HG03159 (cell line): Measurements from ENCODE around the gene PTPRD.

Source experiments
- ATAC-seq: cut with Tn5 transposase; IDR thresholded peaks from one replicate; pipeline ENCODE4 v1.9.1; 2021; ENCODE audit warnings: mild to moderate bottlenecking, moderate library complexity; ENCODE audit not compliant: unreplicated experiment

PTPRD gene

DNA sequence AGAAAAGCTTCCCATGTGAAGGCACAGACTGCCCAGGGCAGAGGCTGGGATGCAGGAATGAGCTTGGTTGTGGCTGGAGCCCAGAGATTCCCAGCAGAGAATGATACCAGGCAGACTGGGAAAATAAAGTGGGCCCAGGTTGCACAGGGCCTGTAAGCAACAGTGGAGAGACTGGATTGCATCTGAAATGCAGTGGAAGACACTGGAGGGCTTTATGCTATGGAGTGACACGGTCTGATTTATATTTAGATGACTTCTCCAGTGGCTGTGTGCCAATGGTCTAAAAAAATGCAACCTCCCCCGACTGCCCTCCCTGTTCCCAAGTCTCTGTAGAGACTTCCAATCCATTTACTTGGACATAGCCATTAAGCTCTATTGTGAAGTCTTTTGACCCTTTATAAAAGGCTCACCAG lies 1862.2 kb downstream of the PTPRD start:
- ATAC-seq: no peak

DNA sequence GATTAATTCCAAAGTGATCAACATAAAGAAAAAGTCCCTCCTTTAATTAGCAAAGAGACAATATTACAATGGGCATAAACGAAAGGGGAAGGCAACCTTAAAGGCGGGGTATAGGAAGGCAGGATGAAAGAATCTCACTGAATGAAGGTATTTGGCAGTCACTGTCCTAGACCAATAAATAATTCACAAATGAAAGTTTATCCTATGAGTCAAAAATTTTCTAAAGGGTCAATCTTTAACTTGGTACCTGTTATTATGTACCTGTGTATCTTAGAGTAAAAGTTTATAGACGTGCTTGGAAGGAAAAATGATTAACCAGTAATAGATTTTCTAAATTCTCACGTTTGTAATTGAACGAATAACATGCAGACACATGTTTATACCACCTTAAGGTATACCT lies 1867.5 kb downstream of the PTPRD start:
- no peak for ATAC-seq

GRCh38 chr9:8738945-8739344 lies 1873.9 kb downstream of the PTPRD start:
- ATAC-seq: no peak

GRCh38 chr9:8736805-8737204 lies 1876.0 kb downstream of the PTPRD start:
- ATAC-seq: no peak

GRCh38 chr9:8734760-8735159 lies 1878.0 kb downstream of the PTPRD start:
- ATAC-seq: no peak

DNA sequence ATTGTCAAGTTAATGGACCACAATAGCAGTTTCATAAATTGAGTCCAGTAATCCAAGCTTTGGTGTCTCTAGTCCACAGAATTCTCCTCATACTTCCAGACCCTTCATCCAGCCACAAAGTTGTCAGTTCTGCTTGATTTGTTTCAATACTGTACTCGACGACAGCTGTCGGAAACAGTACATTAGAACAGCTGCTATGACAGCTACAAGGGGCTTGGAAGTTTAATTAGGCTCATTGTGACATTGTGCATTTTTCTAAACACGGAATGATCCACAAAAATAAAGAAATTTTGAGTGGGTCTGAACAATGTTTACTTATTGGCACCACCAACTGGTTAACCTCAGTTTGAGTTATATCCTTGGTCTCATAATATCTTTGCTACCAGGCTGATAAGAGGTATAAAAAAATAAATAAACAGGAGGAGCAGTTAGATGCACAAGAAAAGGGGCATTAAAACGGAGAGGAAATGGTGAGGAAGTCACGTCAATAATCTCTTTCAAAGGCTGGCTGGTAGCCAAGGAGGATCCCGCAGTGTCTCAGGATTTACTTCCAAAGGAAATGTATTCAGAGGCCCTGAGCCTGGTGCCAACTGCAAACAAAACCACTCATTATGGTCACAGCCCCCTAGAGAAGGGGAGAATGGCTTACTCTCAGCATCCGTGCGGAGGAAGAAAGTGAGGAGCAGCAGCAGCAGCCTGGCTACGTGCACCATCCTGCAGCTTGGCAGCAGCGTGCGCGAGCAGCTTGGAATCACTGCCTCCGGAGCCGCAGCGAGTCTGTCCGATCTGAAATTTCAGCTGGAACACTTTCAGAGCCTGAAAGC lies 1879.5 kb downstream of the PTPRD start:
- ATAC-seq: no peak

DNA sequence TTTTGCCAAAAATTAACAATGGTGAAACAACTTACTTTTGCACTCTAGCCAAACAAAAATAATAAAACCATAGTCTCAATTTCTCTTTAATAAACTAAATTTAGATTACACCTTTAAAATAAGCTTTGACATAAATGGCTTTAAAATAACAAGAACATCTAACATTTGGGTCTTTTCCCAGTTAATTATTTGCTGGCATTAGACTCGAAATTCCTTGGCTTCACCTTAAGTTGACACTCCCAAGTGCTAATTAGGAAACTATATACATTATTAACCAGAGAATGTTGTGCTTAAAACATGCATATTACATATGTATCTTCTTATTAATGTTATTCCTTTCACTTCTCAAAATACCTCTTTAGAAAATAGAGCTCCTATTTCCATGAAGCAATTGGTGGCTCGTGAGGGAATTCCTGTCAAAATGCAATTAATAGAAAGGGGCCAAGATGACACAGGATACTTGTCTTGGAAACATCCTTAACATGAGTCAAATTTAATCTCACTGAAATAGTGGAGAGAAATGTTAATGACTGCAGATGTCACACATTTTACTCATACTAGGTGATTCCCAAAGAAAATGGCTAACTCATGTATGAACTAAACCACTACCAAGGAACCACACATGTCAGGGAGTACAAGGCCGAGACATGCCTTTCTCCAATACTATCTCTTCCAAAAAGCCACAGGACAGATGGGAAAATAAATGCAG lies 1880.3 kb downstream of the PTPRD start:
- ATAC-seq: no peak

GRCh38 chr9:8730618-8731017 lies 1882.2 kb downstream of the PTPRD start:
- ATAC-seq: no peak

DNA sequence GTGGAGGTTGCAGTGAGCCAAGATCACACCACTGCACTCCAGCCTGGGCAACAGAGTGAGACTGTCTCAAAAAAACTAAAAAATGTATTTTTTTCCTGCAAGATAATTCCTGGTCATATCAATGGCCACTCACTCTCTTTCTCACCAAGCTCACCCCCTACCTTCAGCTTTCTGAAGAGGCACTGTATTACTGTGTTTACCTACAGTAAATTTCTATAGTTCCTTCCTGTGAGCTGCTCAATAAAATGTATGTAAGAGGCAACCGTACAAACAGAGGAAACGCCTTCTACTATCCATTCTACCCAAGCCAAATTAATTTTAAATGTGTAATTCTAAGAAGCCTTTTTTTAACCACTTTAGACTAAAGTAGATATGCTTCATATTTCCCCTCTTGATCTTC lies 1883.9 kb downstream of the PTPRD start:
- no peak for ATAC-seq

GRCh38 chr9:8727191-8727590 lies 1885.6 kb downstream of the PTPRD start:
- no peak for ATAC-seq

DNA sequence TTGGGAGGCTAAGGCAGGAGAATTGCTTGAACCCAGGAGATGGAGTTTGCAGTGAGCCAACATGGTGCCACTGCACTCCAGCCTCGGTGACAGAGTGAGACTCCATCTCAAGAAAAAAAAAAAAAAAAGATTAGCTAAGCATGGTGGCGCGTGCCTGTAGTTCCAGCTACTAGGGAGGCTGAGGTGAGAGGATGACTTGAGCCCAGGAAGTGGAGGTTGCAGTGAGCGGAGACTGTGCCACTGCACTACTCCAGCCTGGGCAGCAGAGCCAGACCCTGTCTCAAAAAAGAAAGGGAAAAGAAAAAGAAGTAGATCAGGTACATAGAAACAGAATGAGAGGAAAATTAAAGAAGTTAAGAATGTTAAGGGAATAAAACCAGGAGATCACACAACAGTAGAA lies 1886.1 kb downstream of the PTPRD start:
- ATAC-seq: no peak

GRCh38 chr9:8725635-8726034 lies 1887.2 kb downstream of the PTPRD start:
- ATAC-seq: no peak

DNA sequence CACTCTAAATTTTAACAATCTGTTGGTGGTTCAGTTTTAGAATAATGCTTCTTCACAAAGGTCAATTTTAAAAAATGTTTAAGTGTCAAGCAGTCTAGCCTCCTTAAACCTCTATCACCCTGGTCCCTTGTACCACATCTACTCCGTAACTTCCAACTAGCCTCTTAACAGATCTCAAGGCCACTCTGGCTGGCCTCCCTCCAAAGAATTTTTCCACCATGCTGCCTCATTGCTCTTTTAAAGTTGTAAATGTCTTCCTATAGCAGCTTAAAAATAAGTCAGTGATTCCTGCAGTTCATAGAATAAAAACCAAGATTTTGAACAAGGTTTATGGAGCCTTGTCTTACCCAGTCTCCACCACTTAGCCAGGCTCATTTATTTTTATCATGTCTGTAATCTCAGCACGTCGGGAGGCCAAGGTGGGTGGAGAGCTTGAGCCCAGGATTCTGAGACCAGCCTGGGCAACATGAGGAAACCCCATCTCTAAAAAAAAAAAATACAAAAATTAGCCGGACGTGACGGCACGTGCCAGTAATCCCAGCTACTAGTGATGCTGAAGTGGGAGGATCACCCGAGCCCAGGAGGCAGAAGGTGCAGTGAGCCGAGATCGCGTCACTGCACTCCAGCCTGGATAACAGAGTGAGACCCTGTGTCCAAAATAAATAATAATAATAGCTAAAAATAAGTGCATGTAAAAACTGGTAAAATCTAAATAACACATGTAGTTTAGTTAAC lies 1888.4 kb downstream of the PTPRD start:
- ATAC-seq: no peak

- no peak for ATAC-seq
Measured at GRCh38 chr9:8723195-8723594, 1889.6 kb downstream of the PTPRD start.

- no peak for ATAC-seq
Measured at GRCh38 chr9:8719833-8720486, 1892.8 kb downstream of the PTPRD start.

DNA sequence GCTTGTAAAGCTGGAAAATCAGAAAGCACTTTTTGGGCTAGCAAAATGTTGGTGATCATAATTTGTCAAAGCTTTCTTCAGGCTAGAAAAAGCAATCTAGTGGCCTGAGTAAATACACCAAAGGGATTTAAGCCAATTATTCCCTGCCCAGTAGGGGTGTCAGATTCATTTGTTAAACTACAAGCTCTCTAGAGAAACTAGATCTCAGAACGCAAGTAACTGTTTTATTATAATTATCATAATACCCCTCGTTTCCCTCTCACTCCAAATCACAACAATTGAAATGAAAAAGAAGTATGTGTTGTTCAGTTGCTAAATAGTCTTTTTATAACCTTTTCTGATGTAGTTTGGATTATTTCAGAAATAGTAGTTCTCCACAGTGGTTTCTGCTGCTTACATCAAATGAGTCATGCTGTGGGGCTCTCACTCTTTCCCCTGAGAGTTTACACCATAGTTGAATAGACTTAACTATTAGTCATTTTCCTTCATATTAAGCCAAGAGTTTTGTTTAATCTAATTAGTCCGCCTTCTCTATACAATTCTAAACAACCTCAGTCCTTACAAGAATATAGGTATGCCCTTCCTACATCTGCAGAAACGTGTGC lies 1894.6 kb downstream of the PTPRD start:
- ATAC-seq: no peak

DNA sequence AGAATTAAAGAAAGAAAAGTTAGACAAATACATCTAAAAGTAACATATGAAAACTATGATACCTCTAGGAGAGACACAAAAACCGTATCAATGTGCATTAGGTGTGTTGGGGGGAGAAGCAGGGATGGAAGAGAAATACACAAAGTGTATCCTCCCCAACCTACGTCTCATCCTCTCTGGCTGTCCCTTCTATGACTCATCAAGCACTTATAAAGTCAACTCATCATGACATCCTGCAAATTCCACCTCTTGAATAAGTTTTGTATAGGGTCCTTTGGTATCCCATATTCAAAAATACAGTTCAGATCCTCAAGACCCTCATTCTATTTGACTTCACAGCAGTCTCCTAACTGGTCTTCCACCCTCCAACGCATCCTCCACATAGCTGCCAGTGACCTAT lies 1895.7 kb downstream of the PTPRD start:
- ATAC-seq: no peak

DNA sequence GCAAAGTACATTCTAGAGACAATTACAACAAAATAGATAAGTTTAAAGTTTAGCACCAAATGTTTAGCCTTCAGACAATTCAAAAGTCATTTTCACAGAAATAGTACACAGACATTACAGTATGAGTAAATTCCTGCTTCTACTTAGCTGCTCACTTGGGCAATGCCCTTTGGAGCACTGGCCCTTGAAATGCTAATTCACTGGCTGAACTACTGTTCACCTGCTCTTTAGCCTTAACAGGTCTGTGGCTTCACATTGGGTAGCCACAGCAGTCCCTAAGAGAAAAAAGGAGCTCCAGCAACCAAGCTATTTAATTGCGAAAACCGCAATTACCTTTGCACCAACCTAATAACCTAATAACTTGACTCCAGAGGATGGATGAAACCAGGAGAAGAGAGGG lies 1897.0 kb downstream of the PTPRD start:
- ATAC-seq: no peak

- no peak for ATAC-seq
Measured at GRCh38 chr9:8713811-8714165, 1899.0 kb downstream of the PTPRD start.

GRCh38 chr9:8713149-8713810 lies 1899.5 kb downstream of the PTPRD start:
- no peak for ATAC-seq
